ENCODE results near the gene RHOJ. TPM values are rescaled to one million over a fixed set of nuclear protein-coding genes. Genes with fewer than 3 reads are reported as not detected.

RHOJ gene
- total and polyA plus RNA-seq, 2 of the 8 experiments (the other 6 are each of a cell fraction or from before 2014, with no cell fraction given), result 0.11 TPM; not detected in 1

DNA sequence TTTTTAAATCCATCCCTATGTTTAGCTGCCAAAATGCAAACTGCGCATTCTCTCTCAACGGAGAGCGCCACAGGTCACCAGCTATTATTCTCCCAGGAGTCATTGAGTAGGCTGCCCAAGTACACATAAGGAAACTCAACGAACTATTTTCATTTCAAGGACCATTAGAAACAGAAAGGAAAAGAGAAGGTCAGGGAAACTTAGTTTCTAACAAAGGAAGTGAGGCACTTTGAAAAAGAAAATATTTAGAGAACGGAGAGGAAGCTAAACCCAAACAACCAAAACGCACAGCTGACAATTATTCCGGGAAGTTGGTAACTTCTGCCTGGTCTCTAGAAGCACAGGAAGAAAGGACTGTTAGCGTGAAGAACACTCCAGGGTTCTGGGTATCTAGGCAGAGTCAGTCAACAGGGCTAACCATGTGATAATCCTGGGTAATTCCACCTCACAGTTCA lies 91.0 kb downstream of the RHOJ start:
- Histone ChIP-seq H2BK15ac (ENCODE audit: low read length) (no peak overlapping the region), H2BK20ac (ENCODE audit: low read length) (no peak overlapping the region), H3K56ac (replicated peaks; ENCODE audit: insufficient read length, low read depth, low read length) (no peak overlapping the region), H4K5ac (ENCODE audit: insufficient read length, low read depth, low read length) (no peak overlapping the region), H3K4me1 (replicated peaks in 1 of 4; ENCODE audit: control insufficient read depth in 3 of 4, insufficient read depth in 4 of 4, low read length in 3 of 4) (peaks cover 2 to 8% (median 3%) of the 10 kb centered on the region in 4 experiments; a peak in 5 of 7 replicates), H3K4ac (replicated peaks; ENCODE audit: insufficient read length, low read depth, low read length) (no peak overlapping the region), H3K27me3 (replicated peaks in 1 of 4; ENCODE audit: control insufficient read depth in 3 of 4, extremely low read depth in 1 of 4, insufficient read depth in 3 of 4, low read length in 3 of 4) (no peaks in the 10 kb centered on the region), H3K79me1 (ENCODE audit: low read depth, low read length) (no peaks in the 10 kb centered on the region), H3K9ac (replicated peaks in 1 of 4; ENCODE audit: extremely low read depth in 1 of 4, low read depth in 3 of 4, low read length in 3 of 4) (no peak overlapping the region), H3K14ac (ENCODE audit: insufficient read length) (no peak overlapping the region), H3K18ac (ENCODE audit: extremely low read depth, low read length) (no peak overlapping the region), H3K36me3 (ENCODE audit: control insufficient read depth in 2 of 4, insufficient read depth in 4 of 4, low read length in 3 of 4) (no peaks in the 10 kb centered on the region), H4K20me1 (replicated peaks in 1 of 2; ENCODE audit: control insufficient read depth in 1 of 2, insufficient read depth in 2 of 2, low read length in 2 of 2) (no peaks in the 10 kb centered on the region), H2BK12ac (ENCODE audit: low read depth, low read length) (no peak overlapping the region), H2AFZ (ENCODE audit: low read length) (0 out of 2 replicates have a peak overlapping the region, but pooled peaks have one; percentile 10), H4K8ac (ENCODE audit: extremely low read depth, insufficient read depth, low read length) (no peak overlapping the region), H3K23me2 (ENCODE audit: low read depth, low read length) (no peaks in the 10 kb centered on the region), H2BK120ac (replicated peaks; ENCODE audit: low read depth, low read length) (no peak overlapping the region), H2AK5ac (ENCODE audit: low read depth, low read length) (no peak overlapping the region), H3K4me3 (ENCODE audit: extremely low read depth in 1 of 4, insufficient read depth in 2 of 4, low read depth in 3 of 4, low read length in 4 of 4) (no peak overlapping the region), H3K27ac (ENCODE audit: low read depth, low read length) (no peak overlapping the region), H2BK5ac (ENCODE audit: low read depth, low read length) (no peak overlapping the region), H3K23ac (ENCODE audit: insufficient read length) (no peak overlapping the region), H4K91ac (replicated peaks; ENCODE audit: insufficient read length, low read length) (no peak overlapping the region), H3K4me2 (ENCODE audit: insufficient read depth in 1 of 2, low read depth in 2 of 2, low read length in 2 of 2) (no peak overlapping the region), H3K79me2 (ENCODE audit: control insufficient read depth in 1 of 2, insufficient read depth in 2 of 2, low read length in 2 of 2) (no peaks in the 10 kb centered on the region), H3K9me3 (ENCODE audit: insufficient read depth in 2 of 2, low read depth in 1 of 2, low read length in 1 of 2) (no peaks in the 10 kb centered on the region)
- FAIRE-seq, result no peak
- 94% methylated on average over 8 of the region's 8 CpGs; no CpG with 5 or more reads in 1 of the 2 experiments for WGBS, 2 experiments (ENCODE audit: extremely low coverage in 1 of 2, insufficient coverage in 1 of 2, insufficient read length in 1 of 2, insufficient replicate concordance in 2 of 2, low coverage in 1 of 2, low lambda C conversion rate in 2 of 2, missing lambda C conversion rate in 1 of 2)
- no peak for DNase-seq (ENCODE audit: low read depth in 1 of 2, low spot score in 2 of 2)
- POLR2A ChIA-PET (ENCODE audit: partially characterized antibody), result interaction anchor here (1.5 kb wide), 1 partner anchor 15 kb away, joined by 3 read pairs; no protein-coding TSS in a partner anchor
- CTCF ChIA-PET (ENCODE audit: partially characterized antibody), result interaction anchor here (4.6 kb wide), 1 partner anchor 14 kb away, joined by 28 read pairs; no protein-coding TSS in a partner anchor
- no peak for TF ChIP-seq JUND (IDR thresholded peaks at IDR 0.05; ENCODE audit: low read length)
- no peak for TF ChIP-seq HDAC6 (IDR thresholded peaks at IDR 0.05; ENCODE audit: low read depth, low read length)
- TF ChIP-seq CBX8 (IDR thresholded peaks at IDR 0.05; ENCODE audit: borderline replicate concordance, low read depth, low read length), result no peak
- TF ChIP-seq SIN3A (conservative IDR thresholded peaks at IDR 0.05 in 1 of 2, IDR thresholded peaks at IDR 0.05 in 1 of 2; ENCODE audit: low read depth in 1 of 2, low read length in 2 of 2), result no peak
- TF ChIP-seq MAFK (IDR thresholded peaks at IDR 0.05; ENCODE audit: low read depth, low read length), result no peak
- TF ChIP-seq TBP (IDR thresholded peaks at IDR 0.05; ENCODE audit: low read depth, low read length), result no peak
- no peak for TF ChIP-seq CBX5 (IDR thresholded peaks at IDR 0.05; ENCODE audit: low read depth, low read length)
- no peak for TF ChIP-seq BCL11A (IDR thresholded peaks at IDR 0.05; ENCODE audit: low read depth in 2 of 2, low read length in 2 of 2)
- TF ChIP-seq, protein P1, sequence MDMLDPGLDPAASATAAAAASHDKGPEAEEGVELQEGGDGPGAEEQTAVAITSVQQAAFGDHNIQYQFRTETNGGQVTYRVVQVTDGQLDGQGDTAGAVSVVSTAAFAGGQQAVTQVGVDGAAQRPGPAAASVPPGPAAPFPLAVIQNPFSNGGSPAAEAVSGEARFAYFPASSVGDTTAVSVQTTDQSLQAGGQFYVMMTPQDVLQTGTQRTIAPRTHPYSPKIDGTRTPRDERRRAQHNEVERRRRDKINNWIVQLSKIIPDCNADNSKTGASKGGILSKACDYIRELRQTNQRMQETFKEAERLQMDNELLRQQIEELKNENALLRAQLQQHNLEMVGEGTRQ (IDR thresholded peaks at IDR 0.05; ENCODE audit: low read length), result no peak
- TF ChIP-seq, protein P2, sequence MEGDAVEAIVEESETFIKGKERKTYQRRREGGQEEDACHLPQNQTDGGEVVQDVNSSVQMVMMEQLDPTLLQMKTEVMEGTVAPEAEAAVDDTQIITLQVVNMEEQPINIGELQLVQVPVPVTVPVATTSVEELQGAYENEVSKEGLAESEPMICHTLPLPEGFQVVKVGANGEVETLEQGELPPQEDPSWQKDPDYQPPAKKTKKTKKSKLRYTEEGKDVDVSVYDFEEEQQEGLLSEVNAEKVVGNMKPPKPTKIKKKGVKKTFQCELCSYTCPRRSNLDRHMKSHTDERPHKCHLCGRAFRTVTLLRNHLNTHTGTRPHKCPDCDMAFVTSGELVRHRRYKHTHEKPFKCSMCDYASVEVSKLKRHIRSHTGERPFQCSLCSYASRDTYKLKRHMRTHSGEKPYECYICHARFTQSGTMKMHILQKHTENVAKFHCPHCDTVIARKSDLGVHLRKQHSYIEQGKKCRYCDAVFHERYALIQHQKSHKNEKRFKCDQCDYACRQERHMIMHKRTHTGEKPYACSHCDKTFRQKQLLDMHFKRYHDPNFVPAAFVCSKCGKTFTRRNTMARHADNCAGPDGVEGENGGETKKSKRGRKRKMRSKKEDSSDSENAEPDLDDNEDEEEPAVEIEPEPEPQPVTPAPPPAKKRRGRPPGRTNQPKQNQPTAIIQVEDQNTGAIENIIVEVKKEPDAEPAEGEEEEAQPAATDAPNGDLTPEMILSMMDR (IDR thresholded peaks at IDR 0.05; ENCODE audit: control extremely low read depth in 1 of 3, insufficient read depth in 1 of 3, low read depth in 1 of 3, low read length in 3 of 3), result no peak

Data from H1 (cell line).